Stomach (tissue), 9 donors: ENCODE measurements around the gene PPP6C. TPM values are rescaled to one million over a fixed set of nuclear protein-coding genes. Genes with fewer than 3 reads are reported as not detected.
"Not testable (repeated sequence)": the region's sequence is repeated elsewhere in the genome, so short reads cannot be mapped to it uniquely, and the experiment has no call there.

ENCODE experiments used
- DNase-seq, 2 donors: peaks; one replicate each; pipeline versions ENCODE4 v3.0.0 to v3.0.0-alpha.2; 2013 to 2019
- H3K27ac ChIP-seq, 5 donors: fragments of 200-600 bp in 4 of 5; sonication (generic) in 4 of 5; one replicate each; pipeline ENCODE4 v1.5.1; 2013 to 2019; ENCODE audit warnings: mild to moderate bottlenecking in 1 of 5, moderate library complexity in 1 of 5
- H3K27me3 ChIP-seq, 3 donors: fragments of 200-600 bp; sonication (generic); one replicate each; pipeline ENCODE4 v1.5.1; 2017 to 2019; ENCODE audit warnings: mixed run types in 1 of 3
- H3K36me3 ChIP-seq, 4 donors: fragments of 200-600 bp; sonication (generic); 1 replicate in 3 of 4; 2 replicates in 1 of 4; pipeline ENCODE4 v1.5.1; 2016 to 2019
- H3K4me1 ChIP-seq, 4 donors: fragments of 200-600 bp; sonication (generic); one replicate each; pipeline ENCODE4 v1.5.1; 2016 to 2019
- H3K4me3 ChIP-seq, 4 donors: fragments of 200-600 bp; sonication (generic) in 3 of 4; one replicate each; pipeline ENCODE4 v1.5.1; 2016 to 2019; ENCODE audit warnings: mild to moderate bottlenecking in 1 of 4
- H3K9me3 ChIP-seq, 4 donors: fragments of 200-600 bp; sonication (generic); one replicate each; pipeline ENCODE4 v1.5.1; 2016 to 2019
- CTCF ChIP-seq, 7 experiments: fragments of 450-650 bp in 4 of 7; fragments of 200-600 bp in 3 of 7; sonication (generic) in 3 of 7; IDR thresholded peaks; one replicate each; pipeline ENCODE4 v1.5.1; 2016 to 2019; ENCODE audit warnings: antibody characterized with exemption in 7 of 7, control low read depth in 2 of 7, mild to moderate bottlenecking in 1 of 7
- EP300 ChIP-seq: sonication (generic); formaldehyde crosslinking; IDR thresholded peaks from one replicate; pipeline ENCODE4 v1.6.1; 2017; ENCODE audit warnings: antibody characterized with exemption
- POLR2A ChIP-seq, 4 donors: fragments of 450-650 bp; IDR thresholded peaks; one replicate each; pipeline ENCODE4 v1.6.1; 2016; ENCODE audit warnings: antibody characterized with exemption in 4 of 4, control low read depth in 2 of 4, mild to moderate bottlenecking in 1 of 4, moderate library complexity in 1 of 4
- POLR2AphosphoS5 ChIP-seq, 3 donors: sonication (generic); formaldehyde crosslinking; IDR thresholded peaks; one replicate each; pipeline ENCODE4 v1.6.1; 2016; ENCODE audit warnings: antibody characterized with exemption in 3 of 3
- WGBS, 5 donors: extraction: QIAGEN DNeasy Blood & Tissue Kit in 3 of 5; methylation state at CpG; one replicate each; pipeline versions ENCODE4 v1.1.5 to v1.1.7; 2013 to 2018; 5-methylcytosine and 5-hydroxymethylcytosine counted together
- intact Hi-C: fragments of 100-400 bp; cut with DNase I; formaldehyde crosslinking; loops from one replicate; pipeline ENCODE4 v1.15.1; 2023; ENCODE audit warnings: low total_unique reads
- polyA plus RNA-seq, 3 donors: library from polyadenylated mRNA; stranded (reverse); fragments of 200-250 nt; gene quantifications; one replicate each; pipeline ENCODE4 v1.2.3, GENCODE V29; 2013
- total RNA-seq, 5 donors: library from RNA; depleted of rRNA; stranded (reverse); fragments of >200 nt; gene quantifications; one replicate each; pipeline versions ENCODE4 v1.1.0 to v1.2.3, GENCODE V29; 2014 to 2016
- donor health status: healthy with polysubstance abuse.
- donor health status: Bipolar disorder and iron deficiency.
- donor health status: healthy.

PPP6C gene
- total and polyA plus RNA-seq, 8 donors: 4.6 to 62.0 (median 26.3) TPM

- intact Hi-C loops: no loop called here
- peak in 1 of 2 donors; percentile 35 for DNase-seq
- Histone ChIP-seq H3K9me3 (no peaks in the 10 kb centered on the region), H3K4me1 (peaks cover 30 to 50% (median 41%) of the 10 kb centered on the region in 4 donors), H3K27me3 (no peaks in the 10 kb centered on the region), H3K27ac (peak overlapping the region; percentile 90 to 98 (median 92)), H3K36me3 (no peaks in the 10 kb centered on the region), H3K4me3 (peak overlapping the region; percentile 73 to 100 (median 90))
- no peak for TF ChIP-seq EP300
- no peak for TF ChIP-seq POLR2A (IDR thresholded peaks at IDR 0.05)
- TF ChIP-seq POLR2AphosphoS5 (IDR thresholded peaks at IDR 0.05): no peak
- TF ChIP-seq CTCF (IDR thresholded peaks at IDR 0.05): no peak
- WGBS, 5 donors: 44 to 59% (median 47%) methylated on average over 14 of the region's 14 CpGs
Observed at GRCh38 chr9:125190361-125190801, 778 bp upstream of the PPP6C start.

GRCh38 chr9:125189011-125189360 is 617 bp downstream of the PPP6C start:
- H3K9me3 ChIP-seq: no peaks in the 10 kb centered on the region
- peaks cover 30 to 64% (median 50%) of the 10 kb centered on the region in 4 donors for H3K4me1 ChIP-seq
- DNase-seq: peak; percentile 38 to 54
- intact Hi-C loops: no loop called here
- 0 to 2% (median 1%) methylated on average over 17 to 26 of the region's 26 CpGs for WGBS, 5 donors
- peak overlapping the region; percentile 73 to 100 (median 90) for H3K4me3 ChIP-seq
- TF ChIP-seq CTCF (IDR thresholded peaks at IDR 0.05) (no peak), POLR2AphosphoS5 (IDR thresholded peaks at IDR 0.05) (no peak), POLR2A (IDR thresholded peaks at IDR 0.05) (no peak), EP300 (no peak)
- peaks cover 0 to 3% (median 0%) of the 10 kb centered on the region in 4 donors for H3K36me3 ChIP-seq
- H3K27me3 ChIP-seq: no peaks in the 10 kb centered on the region
- peak overlapping the region; percentile 90 to 98 (median 92) for H3K27ac ChIP-seq

- H3K4me3 ChIP-seq: no peak overlapping the region
- no peaks in the 10 kb centered on the region for H3K9me3 ChIP-seq
- peaks cover 0 to 6% (median 0%) of the 10 kb centered on the region in 4 donors for H3K36me3 ChIP-seq
- H3K27ac ChIP-seq: peak overlapping the region in 1 of 5 donors; percentile 15
- intact Hi-C loops: no loop called here
- WGBS, 5 donors: 70 to 82% (median 79%) methylated on average over 2 of the region's 2 CpGs
- H3K27me3 ChIP-seq: no peaks in the 10 kb centered on the region
- H3K4me1 ChIP-seq: peaks cover 28 to 71% (median 53%) of the 10 kb centered on the region in 4 donors
- TF ChIP-seq EP300 (no peak), POLR2AphosphoS5 (IDR thresholded peaks at IDR 0.05) (no peak)
- no peak for DNase-seq
Observed at GRCh38 chr9:125183561-125183960, 6.0 kb downstream of the PPP6C start.

- TF ChIP-seq EP300 (no peak), CTCF (IDR thresholded peaks at IDR 0.05) (no peak), POLR2A (IDR thresholded peaks at IDR 0.05) (no peak), POLR2AphosphoS5 (IDR thresholded peaks at IDR 0.05) (no peak)
- peaks cover 23 to 69% (median 48%) of the 10 kb centered on the region in 4 donors for H3K4me1 ChIP-seq
- H3K27me3 ChIP-seq: no peaks in the 10 kb centered on the region
- H3K4me3 ChIP-seq: no peak overlapping the region
- WGBS, 5 donors: 25 to 37% (median 30%) methylated on average over 2 of the region's 2 CpGs
- intact Hi-C loops: no loop called here
- H3K9me3 ChIP-seq: no peaks in the 10 kb centered on the region
- no peak overlapping the region for H3K27ac ChIP-seq
- DNase-seq: no peak
- peaks cover 0 to 6% (median 0%) of the 10 kb centered on the region in 4 donors for H3K36me3 ChIP-seq
Observed at GRCh38 chr9:125183054-125183453, 6.5 kb downstream of the PPP6C start.

GRCh38 chr9:125181756-125182155 is 7.8 kb downstream of the PPP6C start:
- intact Hi-C loops, H3K9me3 ChIP-seq, H3K36me3 ChIP-seq, H3K27me3 ChIP-seq, DNase-seq, H3K4me3 ChIP-seq, H3K27ac ChIP-seq: not testable (repeated sequence)
- WGBS, 5 donors: 90 to 96% (median 96%) methylated on average over 4 of the region's 4 CpGs
- H3K4me1 ChIP-seq: peaks cover 10 to 57% (median 40%) of the 10 kb centered on the region in 4 donors
